Gastroesophageal sphincter (tissue), 4 donors: Measurements from ENCODE around the gene FBXO8. TPM values are rescaled to one million over a fixed set of nuclear protein-coding genes. Genes with fewer than 3 reads are reported as not detected.

Source experiments
- ATAC-seq: fragments of 150-250 bp; one replicate; pipeline ENCODE4 v1.9.1; 2016; ENCODE audit warnings: mild to moderate bottlenecking, moderate library complexity
- H3K27ac ChIP-seq, 4 donors: fragments of 200-600 bp; sonication (generic) in 3 of 4; 1 replicate in 3 of 4; 2 replicates in 1 of 4; pipeline ENCODE4 v1.5.1; 2016 to 2019
- H3K27me3 ChIP-seq: fragments of 200-600 bp; sonication (generic); one replicate; pipeline ENCODE4 v1.5.1; 2019
- H3K36me3 ChIP-seq, 2 donors: fragments of 200-600 bp; sonication (generic); one replicate each; pipeline ENCODE4 v1.5.1; 2019; ENCODE audit warnings: control low read depth in 1 of 2
- H3K4me1 ChIP-seq, 3 donors: fragments of 200-600 bp; sonication (generic); 1 replicate in 2 of 3; 2 replicates in 1 of 3; pipeline ENCODE4 v1.5.1; 2016 to 2019; ENCODE audit warnings: control low read depth in 2 of 3
- H3K4me3 ChIP-seq, 2 donors: fragments of 200-600 bp; sonication (generic); one replicate each; pipeline ENCODE4 v1.5.1; 2019; ENCODE audit warnings: mild to moderate bottlenecking in 1 of 2, moderate library complexity in 1 of 2
- H3K9me3 ChIP-seq, 3 donors: fragments of 200-600 bp; sonication (generic); one replicate each; pipeline ENCODE4 v1.5.1; 2017 to 2019; ENCODE audit warnings: control low read depth in 2 of 3
- EP300 ChIP-seq: sonication (generic); formaldehyde crosslinking; IDR thresholded peaks from one replicate; pipeline ENCODE4 v1.6.1; 2017; ENCODE audit warnings: antibody characterized with exemption, mild to moderate bottlenecking
- POLR2A ChIP-seq, 2 donors: fragments of 450-650 bp; IDR thresholded peaks; one replicate each; pipeline ENCODE4 v1.6.1; 2017; ENCODE audit warnings: antibody characterized with exemption in 2 of 2, mild to moderate bottlenecking in 2 of 2, moderate library complexity in 1 of 2
- POLR2AphosphoS5 ChIP-seq: sonication (generic); formaldehyde crosslinking; IDR thresholded peaks from one replicate; pipeline ENCODE4 v1.6.1; 2017; ENCODE audit warnings: antibody characterized with exemption
- WGBS, 2 donors: methylation state at CpG; one replicate each; pipeline ENCODE4 v1.1.5; 2018; ENCODE audit warnings: low coverage in 1 of 2; 5-methylcytosine and 5-hydroxymethylcytosine counted together
- total RNA-seq, 4 donors: library from RNA; depleted of rRNA; stranded (reverse); fragments of >200 nt; gene quantifications; one replicate each; pipeline ENCODE4 v1.1.0, GENCODE V29; 2016
- TF ChIP-seq, protein P1 (sequence below), 4 experiments: fragments of 200-600 bp in 2 of 4; fragments of 450-650 bp in 2 of 4; sonication (generic) in 1 of 4; IDR thresholded peaks; one replicate each; pipeline ENCODE4 v1.5.1; 2017 to 2019; ENCODE audit warnings: antibody characterized with exemption in 4 of 4, mild to moderate bottlenecking in 2 of 4, moderate library complexity in 2 of 4

Gene FBXO8
- total RNA-seq, 4 donors from 2014 or later = 39.0 to 64.7 (median 58.8) TPM

DNA sequence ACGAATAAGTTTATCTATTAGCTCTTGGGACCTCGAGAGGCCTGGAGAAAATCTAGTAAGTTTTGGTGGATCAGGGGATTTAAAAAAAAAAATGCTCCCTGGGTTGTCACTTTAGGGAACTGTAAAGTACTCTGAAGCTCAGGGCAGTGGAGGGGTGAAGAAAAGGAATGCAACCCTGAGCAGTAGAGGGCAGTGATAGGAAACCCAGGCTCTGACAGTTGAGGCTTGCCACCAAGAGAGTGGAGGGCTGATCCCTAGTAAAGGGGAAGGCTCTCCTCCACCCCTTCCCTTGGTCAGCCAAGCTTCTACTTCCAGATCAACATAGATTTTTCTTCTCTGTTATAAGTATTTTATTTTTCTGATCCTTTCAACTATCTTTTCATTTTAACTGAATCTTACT, 73.1 kb downstream of the FBXO8 start:
- 57% methylated on average over 1 of the region's 2 CpGs; no CpG with 5 or more reads in 1 of the 2 donors for WGBS, 2 donors
- no peak overlapping the region for H3K4me3 ChIP-seq
- ATAC-seq = no peak
- no peaks in the 10 kb centered on the region for H3K9me3 ChIP-seq
- H3K36me3 ChIP-seq = no peaks in the 10 kb centered on the region
- H3K4me1 ChIP-seq = peaks cover 0 to 21% (median 5%) of the 10 kb centered on the region in 3 donors
- peaks cover 64% of the 10 kb centered on the region for H3K27me3 ChIP-seq
- TF ChIP-seq POLR2AphosphoS5 = no peak
- no peak for TF ChIP-seq POLR2A (IDR thresholded peaks at IDR 0.05)
- no peak for TF ChIP-seq EP300
- TF ChIP-seq, protein P1, sequence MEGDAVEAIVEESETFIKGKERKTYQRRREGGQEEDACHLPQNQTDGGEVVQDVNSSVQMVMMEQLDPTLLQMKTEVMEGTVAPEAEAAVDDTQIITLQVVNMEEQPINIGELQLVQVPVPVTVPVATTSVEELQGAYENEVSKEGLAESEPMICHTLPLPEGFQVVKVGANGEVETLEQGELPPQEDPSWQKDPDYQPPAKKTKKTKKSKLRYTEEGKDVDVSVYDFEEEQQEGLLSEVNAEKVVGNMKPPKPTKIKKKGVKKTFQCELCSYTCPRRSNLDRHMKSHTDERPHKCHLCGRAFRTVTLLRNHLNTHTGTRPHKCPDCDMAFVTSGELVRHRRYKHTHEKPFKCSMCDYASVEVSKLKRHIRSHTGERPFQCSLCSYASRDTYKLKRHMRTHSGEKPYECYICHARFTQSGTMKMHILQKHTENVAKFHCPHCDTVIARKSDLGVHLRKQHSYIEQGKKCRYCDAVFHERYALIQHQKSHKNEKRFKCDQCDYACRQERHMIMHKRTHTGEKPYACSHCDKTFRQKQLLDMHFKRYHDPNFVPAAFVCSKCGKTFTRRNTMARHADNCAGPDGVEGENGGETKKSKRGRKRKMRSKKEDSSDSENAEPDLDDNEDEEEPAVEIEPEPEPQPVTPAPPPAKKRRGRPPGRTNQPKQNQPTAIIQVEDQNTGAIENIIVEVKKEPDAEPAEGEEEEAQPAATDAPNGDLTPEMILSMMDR (IDR thresholded peaks at IDR 0.05) = no peak
- H3K27ac ChIP-seq = no peak overlapping the region

DNA sequence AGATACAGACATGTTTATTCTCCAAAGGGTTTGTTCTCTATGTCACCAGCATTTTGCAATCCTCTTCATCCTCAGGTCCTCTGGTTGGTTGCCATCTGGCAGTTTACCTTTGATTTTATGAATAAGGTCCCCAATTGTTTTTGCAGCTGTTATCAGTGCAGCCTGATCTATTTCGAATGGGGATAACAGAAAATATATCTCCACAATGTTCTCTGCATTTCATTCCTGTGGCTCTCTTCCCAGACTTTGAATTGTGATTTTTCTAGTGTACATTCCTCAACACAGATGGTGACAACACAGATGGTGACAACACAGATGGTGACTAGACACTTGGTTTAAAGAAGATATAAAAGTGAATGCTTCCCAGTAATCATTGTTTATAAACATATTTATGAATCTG, 74.1 kb downstream of the FBXO8 start:
- Histone ChIP-seq H3K9me3 (no peaks in the 10 kb centered on the region), H3K4me1 (peaks cover 0 to 12% (median 5%) of the 10 kb centered on the region in 3 donors), H3K27ac (no peak overlapping the region), H3K4me3 (no peak overlapping the region), H3K27me3 (peaks cover 54% of the 10 kb centered on the region), H3K36me3 (no peaks in the 10 kb centered on the region)
- TF ChIP-seq, protein P1 (IDR thresholded peaks at IDR 0.05) = no peak
- TF ChIP-seq POLR2AphosphoS5 = no peak
- TF ChIP-seq POLR2A (IDR thresholded peaks at IDR 0.05) = no peak
- no peak for TF ChIP-seq EP300
- 22% methylated on average over 1 of the region's 1 CpG; no CpG with 5 or more reads in 1 of the 2 donors for WGBS, 2 donors
- ATAC-seq = no peak

DNA sequence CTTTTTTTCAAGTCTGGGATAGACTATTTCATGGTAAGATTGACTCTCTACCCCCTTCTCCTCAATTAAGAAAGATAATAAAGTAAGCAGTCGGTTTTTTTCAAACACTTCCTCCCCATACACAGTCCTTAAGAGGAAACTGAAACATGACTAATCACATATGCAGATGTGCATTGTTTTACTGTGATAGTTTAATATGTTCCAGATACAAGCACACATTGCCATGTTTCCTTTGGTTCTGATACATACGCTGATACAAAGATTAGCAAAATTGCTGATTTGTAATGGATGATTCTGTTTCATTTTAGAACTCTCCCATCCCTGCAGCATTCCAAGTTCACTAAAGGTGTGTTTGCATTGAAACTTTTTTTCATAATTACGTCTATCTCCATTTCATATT, 76.1 kb downstream of the FBXO8 start:
- no peak for ATAC-seq
- no peaks in the 10 kb centered on the region for H3K36me3 ChIP-seq
- WGBS, 2 donors = 68 to 79% methylated on average over 3 of the region's 3 CpGs
- no peaks in the 10 kb centered on the region for H3K9me3 ChIP-seq
- no peaks in the 10 kb centered on the region for H3K4me1 ChIP-seq
- H3K27me3 ChIP-seq = peaks cover 35% of the 10 kb centered on the region
- H3K27ac ChIP-seq = no peak overlapping the region
- no peak for TF ChIP-seq POLR2AphosphoS5
- TF ChIP-seq POLR2A (IDR thresholded peaks at IDR 0.05) = no peak
- no peak for TF ChIP-seq EP300
- TF ChIP-seq, protein P1 (IDR thresholded peaks at IDR 0.05) = no peak
- H3K4me3 ChIP-seq = no peak overlapping the region

DNA sequence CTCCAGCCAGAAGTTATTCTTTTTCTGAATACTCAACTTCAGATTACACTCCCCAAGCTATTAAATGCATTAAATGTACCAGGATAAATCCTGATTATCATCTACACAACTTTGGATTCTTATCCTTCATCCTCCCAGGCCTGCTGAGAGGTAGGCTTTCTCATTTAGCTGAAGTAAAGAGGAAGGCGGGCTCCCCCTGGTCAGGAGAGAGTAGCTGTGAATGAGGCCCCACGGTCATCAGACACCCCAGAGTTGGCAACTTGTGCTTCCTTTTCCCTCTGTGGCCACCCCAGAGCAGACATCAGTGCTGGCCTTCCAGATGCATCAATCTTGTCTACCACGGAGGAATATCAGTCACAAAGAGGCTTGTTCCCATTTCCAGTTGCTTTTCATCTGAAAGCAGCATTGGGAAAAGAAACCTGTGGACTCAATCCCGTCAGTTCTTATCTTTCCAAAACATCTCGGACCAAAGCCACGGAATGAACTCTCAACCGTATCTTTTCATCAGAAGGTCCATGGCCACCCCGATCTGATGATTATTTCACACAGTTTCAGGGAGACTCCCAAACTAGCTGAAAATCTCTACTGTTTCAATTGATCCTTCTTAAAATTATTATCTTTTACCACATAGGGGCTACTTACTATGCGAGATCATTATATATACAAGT, 79.2 kb downstream of the FBXO8 start:
- Histone ChIP-seq H3K27me3 (peaks cover 20% of the 10 kb centered on the region), H3K4me3 (no peak overlapping the region), H3K27ac (no peak overlapping the region), H3K4me1 (no peaks in the 10 kb centered on the region), H3K36me3 (no peaks in the 10 kb centered on the region), H3K9me3 (no peaks in the 10 kb centered on the region)
- TF ChIP-seq EP300 (no peak), POLR2A (IDR thresholded peaks at IDR 0.05) (no peak), POLR2AphosphoS5 (no peak)
- TF ChIP-seq, protein P1 (IDR thresholded peaks at IDR 0.05) = no peak
- 75 to 88% methylated on average over 7 to 9 of the region's 9 CpGs for WGBS, 2 donors
- ATAC-seq = no peak

DNA sequence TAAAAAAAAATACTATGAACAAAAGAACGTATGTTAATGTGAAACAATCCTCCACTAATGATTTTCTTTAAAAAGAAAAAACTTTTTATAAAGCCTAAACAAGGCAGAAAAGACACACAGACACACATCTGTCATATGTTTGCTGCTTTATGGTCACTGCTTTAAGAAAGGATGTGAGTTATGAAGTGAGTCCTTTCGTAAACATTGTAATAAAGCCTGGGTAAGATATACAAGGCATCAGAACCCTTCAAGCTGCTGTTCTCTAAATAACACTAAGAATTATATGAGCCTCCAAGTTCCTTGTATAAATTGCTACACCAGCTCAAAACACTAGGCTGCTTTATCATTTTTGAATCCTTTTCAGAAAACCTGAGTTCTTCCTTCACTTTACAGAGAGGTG, 81.6 kb downstream of the FBXO8 start:
- no peaks in the 10 kb centered on the region for H3K4me1 ChIP-seq
- H3K4me3 ChIP-seq = no peak overlapping the region
- H3K36me3 ChIP-seq = no peaks in the 10 kb centered on the region
- peaks cover 15% of the 10 kb centered on the region for H3K27me3 ChIP-seq
- WGBS, 2 donors = 48 to 64% methylated on average over 2 of the region's 2 CpGs
- H3K9me3 ChIP-seq = no peaks in the 10 kb centered on the region
- no peak for ATAC-seq
- H3K27ac ChIP-seq = no peak overlapping the region
- TF ChIP-seq POLR2A (IDR thresholded peaks at IDR 0.05) (no peak), EP300 (no peak), POLR2AphosphoS5 (no peak)
- TF ChIP-seq, protein P1 (IDR thresholded peaks at IDR 0.05) = no peak
